ENCODE measurements around the gene DCTPP1.
"Not testable (repeated sequence)": the region's sequence is repeated elsewhere in the genome, so short reads cannot be mapped to it uniquely, and the experiment has no call there.

DCTPP1 gene

GRCh38 chr16:30413112-30413806 lies 16.6 kb downstream of the DCTPP1 start:
- DNase-seq (ENCODE audit: low read depth in 2 of 2), result no peak

GRCh38 chr16:30409125-30410060 lies 20.4 kb downstream of the DCTPP1 start:
- peak; percentile 87 to 95 for DNase-seq (ENCODE audit: low read depth in 2 of 2)

- no peak for DNase-seq (ENCODE audit: low read depth in 2 of 2)
These were observed 21.9 kb downstream of the DCTPP1 start for GRCh38 chr16:30407804-30408534.

- DNase-seq (ENCODE audit: low read depth in 2 of 2), result peak; percentile 77 to 83
These were observed 22.6 kb downstream of the DCTPP1 start, which contains the start of gene ZNF771 for GRCh38 chr16:30407102-30407803. Gene ZNF771, plus strand, starts transcription at chr16:30407606. Its CDS starts 448 bp downstream, at chr16:30408054.

- no peak for DNase-seq (ENCODE audit: low read depth in 2 of 2)
These were observed 23.1 kb downstream of the DCTPP1 start for GRCh38 chr16:30406795-30407101.

- DNase-seq (ENCODE audit: low read depth in 2 of 2), result no peak
These were observed 27.9 kb downstream of the DCTPP1 start for GRCh38 chr16:30401768-30402425.

GRCh38 chr16:30399435-30400186 lies 30.2 kb downstream of the DCTPP1 start:
- DNase-seq (ENCODE audit: low read depth in 2 of 2), result no peak

- no peak for DNase-seq (ENCODE audit: low read depth in 2 of 2)
These were observed 31.0 kb downstream of the DCTPP1 start for GRCh38 chr16:30398661-30399434.

GRCh38 chr16:30397776-30398660 lies 31.8 kb downstream of the DCTPP1 start:
- DNase-seq (ENCODE audit: low read depth in 2 of 2), result no peak

GRCh38 chr16:30397056-30397455 lies 32.8 kb downstream of the DCTPP1 start:
- no peak for DNase-seq (ENCODE audit: low read depth in 2 of 2)

GRCh38 chr16:30396627-30397026 lies 33.2 kb downstream of the DCTPP1 start:
- DNase-seq (ENCODE audit: low read depth in 2 of 2), result not testable (repeated sequence)

- DNase-seq (ENCODE audit: low read depth in 2 of 2), result no peak
These were observed 33.7 kb downstream of the DCTPP1 start for GRCh38 chr16:30395992-30396585.

GRCh38 chr16:30395155-30395991 lies 34.5 kb downstream of the DCTPP1 start, which contains the start of gene ZNF48:
Gene ZNF48, plus strand, starts transcription at chr16:30395420. Its CDS starts 375 bp downstream, at chr16:30395795.
- DNase-seq (ENCODE audit: low read depth in 2 of 2), result no peak

GRCh38 chr16:30394592-30395154 lies 35.2 kb downstream of the DCTPP1 start:
- DNase-seq (ENCODE audit: low read depth in 2 of 2), result no peak

- no peak for DNase-seq (ENCODE audit: low read depth in 2 of 2)
These were observed 46.3 kb downstream of the DCTPP1 start for GRCh38 chr16:30383521-30383920.

GRCh38 chr16:30382111-30382881 lies 47.5 kb downstream of the DCTPP1 start, which contains the start of gene SEPTIN1:
Gene SEPTIN1, minus strand, starts transcription at chr16:30382561. Its CDS starts 19 bp downstream, at chr16:30382542.
- DNase-seq (ENCODE audit: low read depth in 2 of 2), result peak; percentile 51 to 55
